Smooth muscle cell of the brain vasculature (primary cell): ENCODE data around the gene GYPE.
"Not testable (repeated sequence)": the region's sequence is repeated elsewhere in the genome, so short reads cannot be mapped to it uniquely, and the experiment has no call there.

ENCODE experiments used
- DNase-seq: peaks from one replicate; pipeline ENCODE4 v3.0.0-alpha.2; 2012; ENCODE audit warnings: low read depth, low spot score

GYPE gene

DNA sequence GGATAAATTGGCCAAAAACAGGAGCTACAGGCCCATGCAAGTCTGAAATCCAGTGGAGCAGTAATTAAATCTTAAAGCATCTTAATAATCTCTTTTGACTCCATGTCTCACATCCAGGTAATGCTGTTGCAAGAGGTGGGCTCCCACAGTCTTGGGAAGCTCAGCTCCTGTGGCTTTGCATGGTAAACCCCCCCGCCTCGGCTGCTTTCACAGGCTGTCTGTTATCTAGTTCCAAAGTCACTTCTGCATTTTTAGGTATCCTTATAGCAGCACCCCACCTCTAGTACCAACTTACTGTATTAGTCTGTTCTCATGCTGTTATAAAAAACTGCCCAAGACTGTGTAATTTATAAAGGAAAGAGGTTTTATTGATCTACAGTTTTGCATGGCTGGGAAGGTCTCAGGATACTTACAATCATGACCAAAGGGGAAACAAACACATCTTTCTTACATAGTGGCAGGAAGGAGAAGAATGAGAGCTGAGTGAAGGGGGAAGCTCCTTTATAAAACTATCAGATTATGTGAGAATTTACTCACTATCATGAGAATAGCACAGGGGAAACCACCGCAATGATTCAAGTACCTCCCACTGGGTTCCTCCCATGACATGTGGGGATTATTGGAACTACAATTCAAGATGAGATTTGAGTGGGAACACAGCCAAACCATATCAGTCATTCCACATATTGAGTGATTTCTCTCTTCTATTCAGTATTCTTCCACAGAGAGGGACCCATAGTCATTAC, 34.7 kb downstream of the GYPE start:
- not testable (repeated sequence) for DNase-seq

DNA sequence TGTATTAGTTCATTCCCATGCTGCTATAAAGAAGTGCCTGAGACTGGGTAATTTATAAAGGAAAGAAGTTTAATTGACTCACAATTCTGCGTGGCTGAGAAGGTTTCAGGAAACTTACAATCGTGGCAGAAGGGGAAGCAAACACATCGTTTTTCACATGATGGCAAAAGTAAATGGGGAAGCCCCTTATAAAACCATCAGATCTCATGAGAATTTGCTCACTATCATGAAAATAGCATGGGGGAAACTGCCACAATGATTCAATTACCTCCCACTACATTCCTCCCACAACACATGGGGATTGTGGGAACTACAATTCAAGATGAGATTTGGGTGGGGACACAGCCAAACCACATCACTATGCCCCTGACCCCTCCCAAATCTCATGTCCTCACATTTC, 35.4 kb downstream of the GYPE start:
- not testable (repeated sequence) for DNase-seq

DNA sequence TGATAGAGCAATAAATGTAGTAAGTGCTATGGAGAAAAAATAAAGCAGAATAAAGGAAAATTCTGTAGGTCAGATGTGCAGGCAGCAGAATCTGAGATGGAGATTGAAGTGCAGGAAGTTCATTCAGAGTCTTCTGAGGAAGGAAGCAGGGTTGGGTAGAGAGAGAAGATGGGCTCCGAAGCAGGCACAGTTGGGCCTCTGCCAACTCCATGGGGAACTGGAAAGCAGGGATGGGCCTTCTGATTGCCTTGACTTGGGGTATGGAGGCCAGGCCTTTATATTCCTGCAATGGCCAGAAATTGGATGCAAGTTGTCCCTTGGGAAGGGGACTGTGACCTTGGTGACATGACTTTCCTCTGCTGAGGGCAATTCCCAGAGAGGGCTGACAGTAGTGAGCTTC, 42.6 kb downstream of the GYPE start:
- not testable (repeated sequence) for DNase-seq

DNA sequence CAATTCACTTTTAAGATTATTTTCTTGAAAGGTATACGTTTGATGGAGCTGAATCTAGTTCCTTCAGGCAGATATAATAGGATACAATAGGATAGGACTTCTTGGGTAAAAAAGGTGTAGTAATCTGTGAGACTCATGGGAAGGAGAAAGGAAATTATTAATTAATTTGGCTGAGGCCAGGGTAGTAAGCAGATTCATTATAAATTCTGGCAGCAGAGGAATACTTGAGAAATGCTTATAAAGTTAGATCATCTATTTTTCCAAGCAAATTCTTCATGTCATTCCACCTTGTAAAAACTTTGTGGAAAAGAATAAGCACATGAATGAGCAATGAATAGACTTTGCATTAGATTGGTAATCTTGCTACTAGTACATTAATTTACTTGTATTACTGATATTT, 46.9 kb downstream of the GYPE start:
- DNase-seq, result no peak

DNA sequence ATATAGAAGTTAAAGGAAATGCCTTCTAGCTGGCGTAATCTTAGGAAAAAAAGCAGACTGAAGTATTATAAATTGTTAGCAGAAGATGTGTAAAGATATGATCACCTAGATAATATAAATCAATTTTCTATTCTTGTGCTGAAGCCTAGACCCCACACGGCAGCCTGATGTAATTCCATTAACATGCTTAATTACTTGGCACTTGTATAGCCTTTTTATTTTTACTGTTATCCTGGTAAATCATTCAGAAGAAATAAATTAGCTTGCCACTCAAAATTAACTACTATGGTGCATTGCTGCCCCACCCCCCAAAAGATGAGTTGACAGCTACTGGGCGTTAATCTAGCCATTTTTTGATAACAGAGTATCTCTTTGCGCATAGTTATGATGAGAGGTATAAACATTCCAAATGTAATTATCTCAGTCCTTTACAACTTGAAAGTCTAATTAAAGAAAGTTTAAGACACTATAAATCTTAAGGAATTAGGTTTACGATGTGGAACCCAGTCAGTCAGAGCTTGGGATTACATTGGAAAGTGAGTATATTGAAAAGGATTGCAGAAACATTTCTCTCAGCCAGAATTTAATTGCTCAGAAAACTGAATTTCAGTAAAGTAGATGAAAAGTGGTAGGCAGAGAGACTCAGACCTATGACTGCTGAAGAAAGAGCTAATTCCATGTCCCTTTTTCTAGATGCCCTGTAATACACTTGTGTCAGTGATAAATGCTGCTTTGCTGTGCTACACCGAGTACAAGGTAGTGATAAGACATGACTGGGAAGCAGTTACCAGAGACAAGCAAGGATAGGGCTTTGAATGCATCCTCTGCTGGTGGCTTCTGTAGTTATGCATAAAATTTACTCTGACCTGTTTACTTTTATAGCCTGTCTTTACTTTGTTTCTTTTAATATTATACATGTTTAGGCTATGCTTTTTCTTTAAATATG, 47.7 kb downstream of the GYPE start:
- not testable (repeated sequence) for DNase-seq

DNA sequence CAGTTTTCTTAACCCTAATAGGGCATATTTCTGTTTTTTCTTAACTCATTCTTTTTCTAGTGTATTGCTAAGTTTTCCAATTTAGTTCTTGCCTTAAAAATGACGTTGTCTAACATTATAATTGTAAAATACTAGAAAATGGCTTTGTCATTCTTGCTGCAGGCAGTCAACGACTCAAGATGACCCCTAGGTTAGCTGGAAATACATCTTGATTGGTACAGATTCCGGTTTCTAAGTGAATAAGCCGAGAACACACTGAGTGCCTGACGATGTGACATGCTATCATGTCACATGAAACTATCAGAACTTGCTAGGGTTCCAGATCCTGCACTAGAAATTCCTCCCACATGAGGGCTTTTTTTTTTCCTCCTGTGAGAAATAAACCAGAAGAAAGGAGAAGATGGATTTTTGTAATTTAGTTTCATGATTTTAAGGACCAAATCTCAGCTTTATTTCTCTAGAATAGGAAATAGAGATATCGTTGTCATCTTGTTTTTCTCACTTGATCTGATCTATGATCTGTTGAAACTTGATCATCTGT, 49.3 kb downstream of the GYPE start:
- DNase-seq, result not testable (repeated sequence)

DNA sequence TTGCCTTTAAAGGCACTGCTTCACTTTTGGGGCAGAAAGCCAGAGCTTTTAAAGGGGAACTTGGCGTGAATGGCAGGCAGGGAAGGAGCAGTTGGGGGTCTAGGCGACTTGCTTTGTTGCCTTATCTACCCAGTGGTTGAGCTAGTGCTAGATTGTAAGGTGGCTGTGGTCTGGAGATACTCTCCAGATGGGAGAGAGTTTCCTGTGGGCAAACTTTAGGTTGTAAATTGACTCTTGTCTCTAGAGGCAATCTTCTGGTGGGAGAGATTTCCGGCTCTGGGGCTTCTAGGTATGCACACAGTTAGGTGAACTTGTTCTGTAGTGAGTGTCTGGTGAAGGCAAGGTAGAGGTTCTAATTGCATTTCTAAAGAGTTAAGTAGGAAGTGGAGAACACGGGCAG, 50.7 kb downstream of the GYPE start:
- DNase-seq, result not testable (repeated sequence)

DNA sequence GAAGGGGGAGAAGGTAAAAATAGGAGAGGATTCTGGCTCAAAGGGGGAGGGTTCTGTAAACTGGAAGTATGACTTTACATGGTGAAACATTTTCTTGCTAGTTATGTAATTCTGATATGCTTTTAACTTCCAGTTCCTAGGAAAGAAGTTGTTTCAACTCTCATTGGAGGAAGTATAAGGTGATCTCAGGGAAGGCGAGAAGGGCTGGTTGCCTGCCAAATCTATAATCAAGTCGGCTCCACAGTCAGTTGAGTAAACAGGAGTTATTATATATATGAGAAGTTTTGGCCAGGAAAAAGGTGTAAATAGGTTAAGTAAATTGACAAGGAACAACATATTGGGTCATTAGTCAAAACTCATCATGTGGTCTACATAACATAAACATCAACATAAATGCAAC, 56.1 kb downstream of the GYPE start:
- DNase-seq, result not testable (repeated sequence)

DNA sequence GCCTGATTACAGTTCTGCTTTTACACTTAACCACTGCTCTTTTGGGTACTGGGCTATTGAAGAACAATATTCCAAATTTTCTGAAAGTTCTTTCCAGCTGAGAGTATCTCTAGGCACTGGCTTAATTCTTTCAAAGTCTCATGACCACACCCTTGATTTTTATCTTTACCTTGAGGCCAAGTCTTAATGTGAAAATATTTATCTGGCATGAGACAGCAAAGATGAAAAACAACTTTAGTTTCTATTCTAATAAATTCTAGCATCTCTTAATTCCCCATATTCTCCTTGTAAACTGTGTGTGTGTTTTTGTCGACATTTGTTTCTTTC, 61.9 kb downstream of the GYPE start:
- not testable (repeated sequence) for DNase-seq

DNA sequence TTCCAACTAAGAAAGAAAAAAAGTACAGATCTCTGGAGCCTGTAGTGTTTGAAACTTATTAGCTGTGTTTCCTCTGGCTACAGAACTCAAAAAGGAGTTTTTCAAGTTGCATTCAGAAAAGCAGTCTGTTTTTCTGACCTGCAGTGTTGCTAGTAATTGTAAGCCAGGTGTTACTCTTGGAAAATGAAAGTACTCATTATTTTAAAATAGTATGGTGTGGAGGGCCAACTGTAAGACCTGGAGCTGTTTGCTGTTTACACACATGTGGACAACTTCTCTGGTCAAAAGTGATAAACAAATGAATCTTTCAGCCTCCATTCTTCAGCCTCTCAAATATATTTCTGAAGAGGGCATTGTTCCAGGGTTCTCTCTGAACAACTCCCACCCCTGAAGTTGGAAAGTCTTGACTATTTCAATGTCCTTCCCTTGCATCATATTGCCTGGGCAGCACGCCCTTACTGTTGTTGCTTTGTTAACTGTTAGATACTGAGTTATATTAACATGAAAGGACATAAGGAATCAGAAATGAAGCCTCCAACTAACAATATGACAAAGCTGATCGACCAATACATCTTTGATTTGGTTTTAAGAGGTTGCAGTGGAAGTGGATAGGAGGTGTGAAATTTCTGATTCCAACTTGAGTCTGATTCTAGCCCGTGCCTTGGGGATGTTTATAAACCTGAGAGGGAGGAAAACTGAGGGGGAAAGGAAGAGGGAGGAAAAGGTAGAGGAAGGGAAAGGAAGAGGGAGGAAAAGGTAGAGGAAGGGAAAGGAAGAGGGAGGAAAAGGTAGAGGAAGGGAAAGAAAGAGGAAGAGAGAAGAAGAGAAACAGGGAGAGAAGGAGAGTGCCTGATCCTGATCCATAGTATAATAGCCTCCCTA, 62.5 kb downstream of the GYPE start:
- not testable (repeated sequence) for DNase-seq

DNA sequence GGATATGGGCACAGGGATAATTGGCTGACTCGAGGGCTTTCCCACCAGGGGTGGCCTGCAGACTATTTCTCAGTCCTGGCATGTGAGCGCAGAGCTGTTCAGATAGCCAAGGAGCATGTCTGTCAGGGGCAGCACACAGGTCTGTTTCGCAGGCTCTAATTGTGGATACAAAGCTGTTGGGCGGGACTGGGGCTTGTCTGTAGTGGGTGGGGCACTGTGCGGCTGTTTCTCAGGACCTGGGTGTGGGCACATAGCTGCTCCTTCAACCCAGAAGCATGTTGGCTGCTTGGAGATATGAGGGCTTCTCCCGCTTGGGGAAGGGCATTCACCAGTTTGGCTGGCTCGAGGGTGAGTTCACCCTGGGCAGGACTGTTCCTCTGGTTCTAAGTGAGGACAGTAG, 65.9 kb downstream of the GYPE start:
- not testable (repeated sequence) for DNase-seq

DNA sequence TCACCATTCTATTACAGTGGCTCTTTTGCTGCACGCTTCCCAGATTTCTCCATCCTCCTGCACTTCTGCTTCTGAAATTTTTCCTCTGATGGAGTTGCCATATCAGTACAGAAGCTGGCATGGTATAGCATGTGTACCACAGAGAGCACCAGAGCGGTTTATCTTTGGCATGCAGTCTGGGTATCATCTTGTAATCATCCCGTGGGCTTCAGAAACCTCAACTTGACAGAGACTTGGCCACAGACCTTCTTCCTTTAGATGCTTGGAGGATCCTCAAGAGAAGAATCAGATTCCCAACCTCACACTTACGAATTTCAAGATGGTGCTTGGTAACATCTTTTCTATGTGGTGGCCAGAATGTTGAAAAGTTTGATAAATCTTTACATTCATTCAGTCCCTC, 71.2 kb downstream of the GYPE start:
- DNase-seq, result not testable (repeated sequence)

DNA sequence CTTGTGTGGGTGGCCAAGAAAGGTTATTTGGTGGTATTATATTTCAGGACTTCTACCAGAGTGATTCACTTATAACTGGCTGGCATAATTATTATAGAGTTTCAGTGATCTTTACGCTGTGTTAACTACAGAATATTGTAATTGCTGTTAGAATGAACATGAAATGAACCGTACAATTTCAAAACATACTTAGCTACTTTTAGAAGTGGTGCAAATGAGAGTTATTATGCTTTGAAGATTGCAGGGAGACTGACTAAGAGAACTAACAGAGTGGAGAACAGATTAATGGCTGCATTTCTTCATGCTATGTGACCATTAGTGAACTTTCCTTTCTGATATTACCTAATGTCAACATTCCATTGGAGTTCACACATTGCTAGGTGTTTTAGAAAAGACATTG, 71.7 kb downstream of the GYPE start:
- not testable (repeated sequence) for DNase-seq

DNA sequence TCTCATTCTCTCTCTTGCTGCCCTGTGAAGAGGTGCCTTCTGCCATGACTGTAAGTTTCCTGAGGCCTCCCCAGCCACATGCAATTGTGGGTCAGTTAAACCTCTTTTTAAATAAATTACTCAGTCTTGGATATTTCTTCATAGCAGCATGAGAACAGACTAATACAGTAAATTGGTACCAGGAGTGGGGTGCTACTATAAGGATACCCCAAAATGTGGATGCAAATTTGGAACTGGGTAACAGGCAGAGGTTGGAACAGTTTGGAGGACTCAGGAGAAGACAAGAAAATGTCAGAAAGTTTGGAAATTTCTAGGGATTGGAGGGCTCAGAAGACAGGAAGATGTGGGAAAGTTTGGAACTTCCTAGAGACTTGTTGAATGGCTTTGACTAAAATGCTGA, 74.8 kb downstream of the GYPE start:
- not testable (repeated sequence) for DNase-seq

DNA sequence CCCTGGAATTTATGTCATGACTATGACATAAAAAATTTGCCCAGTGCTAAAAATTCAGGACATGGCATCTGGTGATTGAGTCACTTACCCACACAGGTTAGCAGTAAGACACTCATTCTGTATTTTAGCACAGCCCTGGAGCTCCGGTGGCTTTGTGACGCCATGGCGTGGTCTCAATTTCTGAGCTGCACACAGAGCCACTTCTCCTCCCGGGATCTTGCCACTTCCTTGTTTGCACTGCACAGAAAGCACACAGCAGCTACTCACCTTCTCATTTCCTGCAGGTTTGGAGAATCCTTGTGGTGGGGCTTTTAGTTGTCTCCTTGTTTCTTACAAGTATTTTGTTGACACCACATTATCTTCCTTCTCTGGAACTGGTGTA, 76.1 kb downstream of the GYPE start:
- DNase-seq, result not testable (repeated sequence)
